Hematopoietic multipotent progenitor cell (in vitro differentiated cells): ENCODE data around the gene PCCA. TPM values are rescaled to one million over a fixed set of nuclear protein-coding genes. Genes with fewer than 3 reads are reported as not detected.
"Not testable (repeated sequence)": the region's sequence is repeated elsewhere in the genome, so short reads cannot be mapped to it uniquely, and the experiment has no call there.

Source experiments
- DNase-seq, 3 donors: peaks; one replicate each; pipeline ENCODE4 v3.0.0-alpha.2; 2011 to 2015; ENCODE audit warnings: low read depth in 2 of 3, low spot score in 2 of 3
- total RNA-seq: library from RNA; depleted of rRNA; stranded (reverse); fragments of >200 nt; gene quantifications from one replicate; pipeline ENCODE4 v1.2.3, GENCODE V29; 2012

Gene PCCA
- total RNA-seq, 1 donor: 11.0 TPM

GRCh38 chr13:100517728-100518127, 428.8 kb downstream of the PCCA start:
- DNase-seq: peak in 1 of 3 donors; percentile 7

DNA sequence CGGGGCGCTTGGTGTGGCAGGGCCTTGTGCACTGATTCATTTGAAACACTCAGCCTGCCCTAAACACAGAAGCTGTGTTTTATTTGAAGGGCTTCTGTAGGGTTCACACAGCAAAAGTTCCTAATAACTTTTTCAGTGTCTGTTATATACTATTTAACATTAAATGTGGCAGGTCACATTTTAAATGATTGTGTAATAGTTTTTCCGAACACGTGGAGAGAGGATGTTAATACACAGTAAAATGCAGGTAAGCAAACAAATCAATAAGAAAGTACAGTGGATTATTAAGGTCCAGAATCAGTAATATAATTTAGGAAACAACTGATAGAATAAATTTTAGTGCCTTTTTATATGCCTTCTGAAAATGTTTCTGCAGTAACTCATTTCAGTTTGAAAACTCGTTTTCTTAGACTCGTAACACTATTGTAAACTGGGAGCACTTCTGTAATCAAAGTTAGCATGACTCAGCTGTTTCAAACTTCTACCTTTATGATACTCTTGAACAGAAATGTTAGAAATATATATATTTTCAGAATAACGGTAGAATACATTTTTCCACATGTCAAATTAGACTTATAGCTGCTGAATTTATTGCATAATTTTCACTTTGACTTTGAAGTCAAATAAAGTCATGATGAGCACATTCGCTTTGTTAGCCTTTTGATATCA, 429.6 kb downstream of the PCCA start:
- DNase-seq: no peak

- no peak for DNase-seq
These were observed 430.7 kb downstream of the PCCA start for GRCh38 chr13:100519626-100520025.

GRCh38 chr13:100520936-100521850, 432.3 kb downstream of the PCCA start:
- no peak for DNase-seq

DNA sequence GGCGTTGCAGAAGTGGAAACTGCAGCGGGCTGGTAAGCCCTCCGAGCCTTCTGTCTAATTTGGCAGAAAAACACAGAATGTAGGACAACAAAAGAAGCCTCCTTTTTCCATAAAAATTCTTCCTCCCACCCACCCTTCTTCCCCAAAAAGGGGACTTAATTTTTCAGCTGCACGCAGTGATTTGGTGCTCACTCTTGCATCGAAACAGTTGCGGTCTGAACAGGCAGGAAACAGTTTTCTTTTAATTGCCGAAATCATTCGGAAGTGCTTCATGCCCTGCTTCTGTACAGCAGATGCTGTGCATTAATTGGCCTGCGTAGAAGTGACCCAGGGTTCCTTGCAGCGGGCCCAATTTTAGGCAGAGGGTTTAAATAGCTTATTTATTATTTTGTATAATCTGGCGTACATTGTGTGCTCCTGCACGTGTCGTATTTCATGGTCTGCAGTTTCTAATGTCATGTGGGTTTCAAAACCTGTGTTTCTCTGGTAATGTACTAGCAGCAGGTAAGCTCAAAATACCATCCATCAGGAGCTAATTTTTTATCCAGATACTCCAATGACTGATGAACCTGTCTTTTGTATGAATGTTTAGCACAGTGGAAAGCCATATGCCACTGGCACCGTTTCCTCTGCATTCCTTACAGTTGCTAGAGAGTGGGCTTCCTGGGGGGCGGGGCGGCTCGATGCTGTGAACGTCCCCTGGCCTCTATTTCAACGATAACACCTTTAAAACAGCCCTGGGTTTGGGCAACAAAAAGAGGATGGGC, 433.1 kb downstream of the PCCA start:
- peak in 1 of 3 donors; percentile 15 for DNase-seq

DNA sequence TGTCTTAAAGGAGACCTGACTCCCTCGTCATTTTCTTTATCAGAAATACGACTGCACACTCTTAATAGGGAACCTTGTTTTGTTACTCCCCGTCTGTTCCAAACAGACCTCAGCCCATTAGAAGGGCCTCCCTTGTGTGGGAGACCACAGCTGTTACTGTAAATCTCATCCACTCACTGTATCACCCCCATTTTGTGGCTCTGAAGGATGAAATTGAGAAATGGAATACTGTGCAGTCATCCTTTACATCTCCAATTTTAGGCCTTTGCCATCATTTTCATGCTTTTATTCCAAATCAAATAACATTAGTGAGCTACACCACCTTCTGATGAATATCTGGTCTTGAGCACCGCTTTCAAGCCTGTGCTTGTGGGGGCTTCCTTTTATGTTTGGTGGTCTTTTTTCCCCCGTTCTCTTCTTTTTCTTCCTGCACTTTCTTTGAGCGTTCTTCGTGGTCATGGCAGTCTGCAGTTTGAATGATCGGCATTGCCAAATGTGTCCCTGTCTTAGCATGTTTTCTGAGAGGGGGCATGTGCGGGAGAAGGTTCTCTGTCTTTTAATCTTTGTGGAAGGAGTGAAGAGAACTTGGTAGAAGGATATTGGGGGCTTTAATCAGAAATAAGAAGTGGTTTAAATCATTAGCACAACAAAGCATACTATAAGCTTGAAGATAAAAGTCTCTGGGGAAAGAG, 433.9 kb downstream of the PCCA start:
- DNase-seq: no peak

DNA sequence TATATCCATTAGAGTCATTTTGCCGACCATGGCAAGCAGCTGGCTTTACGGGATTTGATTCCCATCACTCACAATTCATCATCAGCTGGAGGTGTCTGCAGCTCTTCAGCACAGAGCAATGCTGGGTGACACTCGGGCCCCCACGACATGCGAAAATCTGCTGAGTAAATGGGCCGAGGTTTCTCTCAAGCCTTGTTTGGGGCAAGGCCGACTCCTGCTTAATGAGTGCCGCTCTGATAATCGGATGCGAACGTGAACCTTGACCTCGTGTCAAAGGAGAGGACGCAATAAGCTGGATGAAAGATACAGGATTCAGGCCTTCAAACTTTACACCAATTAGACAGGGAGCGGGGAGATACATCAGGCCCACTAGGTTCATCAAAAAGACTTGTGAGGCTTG, 434.5 kb downstream of the PCCA start:
- DNase-seq: no peak

- DNase-seq: no peak
These were observed 435.1 kb downstream of the PCCA start for GRCh38 chr13:100523981-100524386.

DNA sequence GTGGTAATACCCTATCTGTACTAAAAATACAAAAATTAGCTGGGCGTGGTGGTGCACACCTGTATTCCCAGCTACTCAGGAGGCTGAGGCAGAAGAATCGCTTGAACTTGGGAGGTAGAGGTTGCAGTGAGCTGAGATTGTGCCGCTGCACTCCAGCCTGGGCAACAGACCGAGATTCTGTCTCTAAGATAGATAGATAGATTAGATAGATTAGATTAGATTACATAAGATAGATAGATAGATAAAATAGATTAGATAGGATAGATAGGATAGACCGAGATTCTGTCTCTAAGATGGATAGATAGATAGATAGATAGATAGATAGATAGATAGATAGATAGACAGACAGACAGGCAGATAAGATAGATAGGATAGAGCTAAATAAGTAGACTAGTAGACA, 435.8 kb downstream of the PCCA start:
- DNase-seq: not testable (repeated sequence)

- DNase-seq: no peak
These were observed 436.8 kb downstream of the PCCA start for GRCh38 chr13:100525453-100526317.

DNA sequence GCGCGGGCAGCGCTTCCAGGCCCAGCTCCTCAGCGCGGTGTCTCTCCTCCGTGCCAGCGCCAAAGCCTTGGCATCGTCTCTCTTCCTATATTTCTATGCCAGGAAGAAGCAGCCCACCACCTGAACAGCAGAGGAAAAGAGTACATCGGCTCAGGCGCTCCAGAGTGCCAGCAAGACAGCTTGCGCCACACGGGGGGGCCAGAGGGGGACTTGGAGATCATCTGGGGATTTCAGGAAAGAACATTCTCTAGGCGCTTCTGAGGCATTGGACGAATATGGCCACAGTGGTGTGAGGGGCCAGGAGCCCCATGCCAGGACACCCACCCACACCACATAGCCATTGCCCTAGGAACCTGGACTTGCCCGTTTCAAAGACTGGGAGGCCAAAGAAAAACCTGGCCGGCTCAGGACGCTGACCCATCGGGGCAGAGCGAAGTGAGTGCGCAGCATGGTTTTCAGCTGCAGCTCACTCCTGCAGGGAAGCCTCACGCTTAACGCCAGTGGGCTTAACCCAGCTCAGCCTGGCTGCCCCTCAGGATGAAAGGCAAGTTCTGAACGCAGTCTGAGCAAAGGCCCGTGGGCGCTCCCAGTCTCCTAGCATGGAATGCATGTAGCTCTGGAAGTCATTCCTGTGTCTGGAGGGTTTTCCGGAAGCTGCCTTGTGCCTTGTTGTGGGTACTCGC, 437.6 kb downstream of the PCCA start:
- no peak for DNase-seq

GRCh38 chr13:100527644-100528043, 438.8 kb downstream of the PCCA start:
- DNase-seq: no peak

DNA sequence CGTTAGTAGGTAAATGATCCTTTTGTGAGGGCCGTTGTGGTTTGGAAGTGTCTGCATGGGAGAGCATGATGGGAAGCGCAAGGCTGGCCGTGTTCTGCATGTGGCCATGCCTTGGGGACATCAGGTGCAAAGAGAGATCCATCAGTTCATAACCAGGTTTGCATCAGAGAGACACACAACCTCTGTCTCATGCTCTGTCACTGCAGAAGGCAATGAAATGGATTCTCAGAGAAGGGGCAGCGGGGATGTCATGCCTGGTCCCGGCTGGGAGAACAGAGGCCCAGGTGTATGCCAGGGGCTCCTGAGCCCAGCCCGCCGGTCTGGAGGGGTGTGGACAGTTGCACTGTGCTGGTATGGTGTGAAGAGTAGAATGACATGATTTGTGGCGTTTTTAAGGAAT, 439.5 kb downstream of the PCCA start:
- DNase-seq: no peak

DNA sequence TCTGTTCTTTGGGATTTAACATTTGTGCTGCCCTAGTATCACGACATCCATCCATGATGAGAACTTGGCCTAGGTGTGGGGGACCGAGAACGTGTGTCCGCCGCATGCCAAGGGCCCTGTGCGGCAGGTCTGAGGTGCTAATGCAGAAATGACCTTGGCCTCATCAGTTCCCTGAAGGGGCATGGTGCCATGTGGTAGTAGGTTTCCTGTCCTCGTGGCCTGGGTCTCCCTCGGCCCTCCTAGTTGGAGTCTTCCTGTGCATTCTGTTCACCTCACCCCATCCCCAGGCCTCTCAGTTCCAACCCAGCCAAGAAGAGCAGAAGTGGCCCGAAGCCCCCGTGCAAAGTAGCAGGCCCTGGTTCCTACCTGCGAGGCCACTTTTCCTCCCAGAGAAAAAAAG, 439.9 kb downstream of the PCCA start:
- no peak for DNase-seq

DNA sequence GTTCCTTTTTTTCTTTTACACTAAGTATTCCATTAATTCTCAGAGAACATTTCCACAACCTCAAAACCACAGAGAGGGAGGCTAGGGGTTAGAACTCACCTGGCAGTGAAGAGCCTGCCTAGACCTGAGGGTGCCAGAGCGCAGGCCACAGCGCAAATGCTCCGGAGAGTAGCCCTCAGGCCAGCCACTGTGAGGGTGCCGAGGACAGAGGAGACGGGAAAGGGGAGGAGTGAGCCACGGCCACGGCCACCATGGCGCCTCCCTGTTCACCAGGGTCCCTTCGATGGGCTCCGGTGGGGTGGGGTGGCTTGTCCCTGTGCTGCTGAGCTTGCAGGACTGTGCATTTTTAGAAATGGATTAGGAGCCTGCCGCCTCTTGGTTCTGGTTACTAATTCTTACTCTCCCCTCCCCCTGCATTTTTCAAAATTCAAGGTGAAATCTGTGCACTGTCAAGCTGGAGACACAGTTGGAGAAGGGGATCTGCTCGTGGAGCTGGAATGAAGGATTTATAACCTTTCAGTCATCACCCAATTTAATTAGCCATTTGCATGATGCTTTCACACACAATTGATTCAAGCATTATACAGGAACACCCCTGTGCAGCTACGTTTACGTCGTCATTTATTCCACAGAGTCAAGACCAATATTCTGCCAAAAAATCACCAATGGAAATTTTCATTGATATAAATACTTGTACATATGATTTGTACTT, 440.9 kb downstream of the PCCA start:
- DNase-seq: no peak

- no peak for DNase-seq
These were observed 441.8 kb downstream of the PCCA start for GRCh38 chr13:100530671-100531213.

- DNase-seq: no peak
These were observed 443.3 kb downstream of the PCCA start for GRCh38 chr13:100532090-100532766.
